ENCODE data around the gene PPP6R2. TPM values are rescaled to one million over a fixed set of nuclear protein-coding genes. Genes with fewer than 3 reads are reported as not detected.

PPP6R2 gene
- total and polyA plus RNA-seq, 2 of the 4 experiments (the other 2 are of a cell fraction): 49.2 to 51.6 TPM

DNA sequence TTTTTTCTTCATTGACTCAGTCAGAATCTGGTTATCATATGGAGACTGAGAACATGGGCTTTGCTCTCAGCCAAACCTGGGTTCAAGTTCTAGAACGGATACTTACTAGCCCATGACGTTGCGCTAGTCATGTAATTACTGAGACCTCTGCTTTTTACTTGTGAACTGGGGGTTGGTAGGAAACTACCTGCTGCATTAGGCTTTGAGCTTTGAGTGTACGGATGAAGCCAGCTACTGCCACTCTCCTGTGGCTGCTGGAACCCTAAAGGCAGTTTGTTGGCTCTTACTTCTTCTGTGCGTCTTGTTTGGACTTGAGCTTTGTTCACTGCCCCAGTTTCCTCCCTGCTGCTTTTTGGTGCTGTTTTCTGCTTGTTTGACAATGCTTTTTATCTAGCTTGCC lies 18.1 kb downstream of the PPP6R2 start:
- BruUV-seq (replicated peaks): no TSS peak
- H3K9me1 ChIP-seq (ENCODE audit: insufficient read depth, low read length): peaks cover 24% of the 10 kb centered on the region
- no peak overlapping the region for H2AFZ ChIP-seq (replicated peaks; ENCODE audit: low read length, poor library complexity)
- H3K56ac ChIP-seq (ENCODE audit: extremely low read depth, insufficient read depth, low read length): no peak overlapping the region
- no peak overlapping the region for H3K4ac ChIP-seq (ENCODE audit: low read depth, low read length)
- DNase-seq: no peak
- no peak overlapping the region for H3K4me3 ChIP-seq (ENCODE audit: insufficient read depth, low read depth, low read length)
- no peak for ATAC-seq (ENCODE audit: low read depth)
- no peak overlapping the region for H4K5ac ChIP-seq (ENCODE audit: low read depth, low read length)
- H2BK5ac ChIP-seq (ENCODE audit: low read depth, low read length, poor library complexity, severe bottlenecking): no peak overlapping the region
- no peak overlapping the region for H4K91ac ChIP-seq (ENCODE audit: insufficient read depth, low read depth, low read length)
- H3K27me3 ChIP-seq (ENCODE audit: control insufficient read depth, insufficient read depth, low read length): no peaks in the 10 kb centered on the region
- H2BK15ac ChIP-seq (ENCODE audit: low read depth, low read length): no peak overlapping the region
- intact Hi-C loops (cut with micrococcal nuclease) (no loop called here), dilution Hi-C loops (cut with HindIII; ENCODE audit: low sequenced_read_pairs, unreplicated experiment) (no loop called here), in situ Hi-C loops (cut with MboI; ENCODE audit: low sequenced_read_pairs) (no loop called here)
- H2AK9ac ChIP-seq (replicated peaks; ENCODE audit: low read depth, low read length, poor library complexity): peak overlapping the region; percentile 5
- H3K9me3 ChIP-seq (ENCODE audit: control insufficient read depth, insufficient read depth, low read length): no peaks in the 10 kb centered on the region
- H2AK5ac ChIP-seq (ENCODE audit: low read depth, low read length): no peak overlapping the region
- POLR2A ChIA-PET (ENCODE audit: unreplicated experiment): no interaction called here
- H2BK20ac ChIP-seq (ENCODE audit: low read depth, low read length): no peak overlapping the region
- H4K20me1 ChIP-seq (ENCODE audit: insufficient read depth, low read length): peaks cover 82% of the 10 kb centered on the region
- H2BK120ac ChIP-seq (ENCODE audit: low read depth, low read length): no peak overlapping the region
- H3K4me1 ChIP-seq (ENCODE audit: control insufficient read depth, insufficient read depth, low read length): peaks cover 2% of the 10 kb centered on the region
- 93% methylated on average over 2 of the region's 5 CpGs; no CpG with 5 or more reads in 1 of the 2 experiments for WGBS, 2 experiments (ENCODE audit: extremely low coverage in 2 of 2, insufficient read length in 1 of 2)
- TF ChIP-seq POLR2A (IDR thresholded peaks at IDR 0.05; ENCODE audit: low read depth, low read length) (no peak), RFX5 (IDR thresholded peaks at IDR 0.05; ENCODE audit: low read depth, low read length) (no peak), MXI1 (IDR thresholded peaks at IDR 0.05; ENCODE audit: borderline replicate concordance, low read depth, low read length) (no peak), MAZ (IDR thresholded peaks at IDR 0.05; ENCODE audit: borderline replicate concordance, low read depth, low read length) (no peak), CEBPB (IDR thresholded peaks at IDR 0.05; ENCODE audit: low read depth, low read length) (no peak), CHD1 (IDR thresholded peaks at IDR 0.05; ENCODE audit: low read depth, low read length) (no peak), FOS (IDR thresholded peaks at IDR 0.05; ENCODE audit: low read depth, low read length) (no peak), NFE2L2 (IDR thresholded peaks at IDR 0.05; ENCODE audit: low read depth, low read length) (no peak), SMC3 (IDR thresholded peaks at IDR 0.05; ENCODE audit: low read depth, low read length) (no peak), BHLHE40 (IDR thresholded peaks at IDR 0.05; ENCODE audit: low read depth, low read length) (no peak), MAFK (IDR thresholded peaks at IDR 0.05; ENCODE audit: low read depth, low read length) (no peak), RCOR1 (IDR thresholded peaks at IDR 0.05; ENCODE audit: insufficient replicate concordance, low read length) (no peak), RAD21 (IDR thresholded peaks at IDR 0.05; ENCODE audit: low read length) (no peak)
- TF ChIP-seq, protein P1, sequence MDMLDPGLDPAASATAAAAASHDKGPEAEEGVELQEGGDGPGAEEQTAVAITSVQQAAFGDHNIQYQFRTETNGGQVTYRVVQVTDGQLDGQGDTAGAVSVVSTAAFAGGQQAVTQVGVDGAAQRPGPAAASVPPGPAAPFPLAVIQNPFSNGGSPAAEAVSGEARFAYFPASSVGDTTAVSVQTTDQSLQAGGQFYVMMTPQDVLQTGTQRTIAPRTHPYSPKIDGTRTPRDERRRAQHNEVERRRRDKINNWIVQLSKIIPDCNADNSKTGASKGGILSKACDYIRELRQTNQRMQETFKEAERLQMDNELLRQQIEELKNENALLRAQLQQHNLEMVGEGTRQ (IDR thresholded peaks at IDR 0.05; ENCODE audit: low read depth, low read length): no peak
- TF ChIP-seq, protein P2, sequence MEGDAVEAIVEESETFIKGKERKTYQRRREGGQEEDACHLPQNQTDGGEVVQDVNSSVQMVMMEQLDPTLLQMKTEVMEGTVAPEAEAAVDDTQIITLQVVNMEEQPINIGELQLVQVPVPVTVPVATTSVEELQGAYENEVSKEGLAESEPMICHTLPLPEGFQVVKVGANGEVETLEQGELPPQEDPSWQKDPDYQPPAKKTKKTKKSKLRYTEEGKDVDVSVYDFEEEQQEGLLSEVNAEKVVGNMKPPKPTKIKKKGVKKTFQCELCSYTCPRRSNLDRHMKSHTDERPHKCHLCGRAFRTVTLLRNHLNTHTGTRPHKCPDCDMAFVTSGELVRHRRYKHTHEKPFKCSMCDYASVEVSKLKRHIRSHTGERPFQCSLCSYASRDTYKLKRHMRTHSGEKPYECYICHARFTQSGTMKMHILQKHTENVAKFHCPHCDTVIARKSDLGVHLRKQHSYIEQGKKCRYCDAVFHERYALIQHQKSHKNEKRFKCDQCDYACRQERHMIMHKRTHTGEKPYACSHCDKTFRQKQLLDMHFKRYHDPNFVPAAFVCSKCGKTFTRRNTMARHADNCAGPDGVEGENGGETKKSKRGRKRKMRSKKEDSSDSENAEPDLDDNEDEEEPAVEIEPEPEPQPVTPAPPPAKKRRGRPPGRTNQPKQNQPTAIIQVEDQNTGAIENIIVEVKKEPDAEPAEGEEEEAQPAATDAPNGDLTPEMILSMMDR (conservative IDR thresholded peaks at IDR 0.05; ENCODE audit: low read depth, low read length): no peak
- peaks cover 30 to 64% of the 10 kb centered on the region in 2 experiments for H3K79me1 ChIP-seq (ENCODE audit: low read depth in 1 of 2, low read length in 2 of 2)
- H4K8ac ChIP-seq (ENCODE audit: low read depth in 2 of 2, low read length in 2 of 2): no peak overlapping the region
- no peak overlapping the region for H3K18ac ChIP-seq (ENCODE audit: low read depth, low read length)
- CTCF ChIA-PET: no interaction called here
- no peak overlapping the region for H3K23ac ChIP-seq (ENCODE audit: low read depth, low read length)
- H3K27ac ChIP-seq (ENCODE audit: insufficient read depth, low read length): no peak overlapping the region
- no peak overlapping the region for H3K4me2 ChIP-seq (ENCODE audit: low read depth, low read length)
- no peak overlapping the region for H3K14ac ChIP-seq (replicated peaks; ENCODE audit: low read depth, low read length)
- H3K9ac ChIP-seq (ENCODE audit: low read depth, low read length): no peak overlapping the region
- peaks cover 24% of the 10 kb centered on the region for H3K36me3 ChIP-seq (ENCODE audit: control insufficient read depth, insufficient read depth, low read length)
